ENCODE data around the gene UTP18.
A peak's percentile ranks its signal among the peaks of the same experiment; 100 is the strongest.
"Not testable (repeated sequence)": the region's sequence is repeated elsewhere in the genome, so short reads cannot be mapped to it uniquely, and the experiment has no call there.

Gene UTP18

GRCh38 chr17:51260237-51261023 is at the start of gene UTP18:
UTP18 (plus strand) TSS chr17:51260546; CDS start chr17:51260585, 39 bp downstream.
- H3K36me3 ChIP-seq (ENCODE audit: insufficient read depth, low read length), result peaks cover 13% of the 10 kb centered on the region; the same call in 1 of the 2 replicates
- H3K9me3 ChIP-seq (ENCODE audit: control insufficient read depth, insufficient read depth, low read length), result no peaks in the 10 kb centered on the region
- H3K9ac ChIP-seq (ENCODE audit: low read depth, low read length), result peak within 1 kb of the TSS; percentile 77
- H3K4me1 ChIP-seq (ENCODE audit: insufficient read depth, low read length), result peaks cover 12% of the 10 kb centered on the region

GRCh38 chr17:51214920-51215319 is 45.4 kb upstream of the UTP18 start:
- H3K9me3 ChIP-seq (ENCODE audit: control insufficient read depth, insufficient read depth, low read length), result no peaks in the 10 kb centered on the region
- no peaks in the 10 kb centered on the region for H3K4me1 ChIP-seq (ENCODE audit: insufficient read depth, low read length)
- H3K9ac ChIP-seq (ENCODE audit: low read depth, low read length), result no peak overlapping the region
- peaks cover 11% of the 10 kb centered on the region for H3K36me3 ChIP-seq (ENCODE audit: insufficient read depth, low read length)

- no peak overlapping the region for H3K9ac ChIP-seq (ENCODE audit: low read depth, low read length)
- peaks cover 15% of the 10 kb centered on the region for H3K36me3 ChIP-seq (ENCODE audit: insufficient read depth, low read length)
- no peaks in the 10 kb centered on the region for H3K9me3 ChIP-seq (ENCODE audit: control insufficient read depth, insufficient read depth, low read length)
- H3K4me1 ChIP-seq (ENCODE audit: insufficient read depth, low read length), result no peaks in the 10 kb centered on the region
Observed at GRCh38 chr17:51217946-51218345, 42.4 kb upstream of the UTP18 start.

- Histone ChIP-seq H3K4me1 (ENCODE audit: insufficient read depth, low read length) (no peaks in the 10 kb centered on the region), H3K9me3 (ENCODE audit: control insufficient read depth, insufficient read depth, low read length) (no peaks in the 10 kb centered on the region), H3K9ac (ENCODE audit: low read depth, low read length) (no peak overlapping the region), H3K36me3 (ENCODE audit: insufficient read depth, low read length) (peaks cover 6% of the 10 kb centered on the region)
Observed at GRCh38 chr17:51221322-51221721, 39.0 kb upstream of the UTP18 start.

- H3K4me1 ChIP-seq (ENCODE audit: insufficient read depth, low read length), result no peaks in the 10 kb centered on the region
- H3K9me3 ChIP-seq (ENCODE audit: control insufficient read depth, insufficient read depth, low read length), result no peaks in the 10 kb centered on the region
- peaks cover 3% of the 10 kb centered on the region; the same call in 1 of the 2 replicates for H3K36me3 ChIP-seq (ENCODE audit: insufficient read depth, low read length)
- H3K9ac ChIP-seq (ENCODE audit: low read depth, low read length), result no peak overlapping the region
Observed at GRCh38 chr17:51224402-51225262, 35.7 kb upstream of the UTP18 start.

- H3K9ac ChIP-seq (ENCODE audit: low read depth, low read length); H3K4me1 ChIP-seq (ENCODE audit: insufficient read depth, low read length); H3K9me3 ChIP-seq (ENCODE audit: control insufficient read depth, insufficient read depth, low read length); H3K36me3 ChIP-seq (ENCODE audit: insufficient read depth, low read length): not testable (repeated sequence)
Observed at GRCh38 chr17:51225523-51225922, 34.8 kb upstream of the UTP18 start.

GRCh38 chr17:51228161-51228560 is 32.2 kb upstream of the UTP18 start:
- no peaks in the 10 kb centered on the region for H3K36me3 ChIP-seq (ENCODE audit: insufficient read depth, low read length)
- no peaks in the 10 kb centered on the region for H3K4me1 ChIP-seq (ENCODE audit: insufficient read depth, low read length)
- no peaks in the 10 kb centered on the region for H3K9me3 ChIP-seq (ENCODE audit: control insufficient read depth, insufficient read depth, low read length)
- no peak overlapping the region for H3K9ac ChIP-seq (ENCODE audit: low read depth, low read length)

- no peaks in the 10 kb centered on the region for H3K4me1 ChIP-seq (ENCODE audit: insufficient read depth, low read length)
- no peak overlapping the region for H3K9ac ChIP-seq (ENCODE audit: low read depth, low read length)
- no peaks in the 10 kb centered on the region for H3K9me3 ChIP-seq (ENCODE audit: control insufficient read depth, insufficient read depth, low read length)
- no peaks in the 10 kb centered on the region for H3K36me3 ChIP-seq (ENCODE audit: insufficient read depth, low read length)
Observed at GRCh38 chr17:51229889-51230288, 30.5 kb upstream of the UTP18 start.

- H3K36me3 ChIP-seq (ENCODE audit: insufficient read depth, low read length), result no peaks in the 10 kb centered on the region
- no peak overlapping the region for H3K9ac ChIP-seq (ENCODE audit: low read depth, low read length)
- H3K9me3 ChIP-seq (ENCODE audit: control insufficient read depth, insufficient read depth, low read length), result no peaks in the 10 kb centered on the region
- H3K4me1 ChIP-seq (ENCODE audit: insufficient read depth, low read length), result no peaks in the 10 kb centered on the region
Observed at GRCh38 chr17:51230306-51230705, 30.0 kb upstream of the UTP18 start.

GRCh38 chr17:51231999-51232398 is 28.3 kb upstream of the UTP18 start:
- Histone ChIP-seq H3K4me1 (ENCODE audit: insufficient read depth, low read length) (no peaks in the 10 kb centered on the region), H3K9me3 (ENCODE audit: control insufficient read depth, insufficient read depth, low read length) (no peaks in the 10 kb centered on the region), H3K9ac (ENCODE audit: low read depth, low read length) (no peak overlapping the region), H3K36me3 (ENCODE audit: insufficient read depth, low read length) (no peaks in the 10 kb centered on the region)

GRCh38 chr17:51234162-51234561 is 26.2 kb upstream of the UTP18 start:
- no peaks in the 10 kb centered on the region for H3K9me3 ChIP-seq (ENCODE audit: control insufficient read depth, insufficient read depth, low read length)
- no peaks in the 10 kb centered on the region for H3K36me3 ChIP-seq (ENCODE audit: insufficient read depth, low read length)
- no peaks in the 10 kb centered on the region for H3K4me1 ChIP-seq (ENCODE audit: insufficient read depth, low read length)
- no peak overlapping the region for H3K9ac ChIP-seq (ENCODE audit: low read depth, low read length)

- no peaks in the 10 kb centered on the region for H3K36me3 ChIP-seq (ENCODE audit: insufficient read depth, low read length)
- H3K9me3 ChIP-seq (ENCODE audit: control insufficient read depth, insufficient read depth, low read length), result no peaks in the 10 kb centered on the region
- no peaks in the 10 kb centered on the region for H3K4me1 ChIP-seq (ENCODE audit: insufficient read depth, low read length)
- H3K9ac ChIP-seq (ENCODE audit: low read depth, low read length), result no peak overlapping the region
Observed at GRCh38 chr17:51238255-51238887, 22.0 kb upstream of the UTP18 start.

- Histone ChIP-seq H3K4me1 (ENCODE audit: insufficient read depth, low read length) (no peaks in the 10 kb centered on the region), H3K9ac (ENCODE audit: low read depth, low read length) (no peak overlapping the region), H3K9me3 (ENCODE audit: control insufficient read depth, insufficient read depth, low read length) (no peaks in the 10 kb centered on the region), H3K36me3 (ENCODE audit: insufficient read depth, low read length) (no peaks in the 10 kb centered on the region)
Observed at GRCh38 chr17:51240275-51240674, 20.1 kb upstream of the UTP18 start.

GRCh38 chr17:51244041-51244440 is 16.3 kb upstream of the UTP18 start:
- Histone ChIP-seq H3K9ac (ENCODE audit: low read depth, low read length) (no peak overlapping the region), H3K4me1 (ENCODE audit: insufficient read depth, low read length) (no peaks in the 10 kb centered on the region), H3K9me3 (ENCODE audit: control insufficient read depth, insufficient read depth, low read length) (no peaks in the 10 kb centered on the region), H3K36me3 (ENCODE audit: insufficient read depth, low read length) (no peaks in the 10 kb centered on the region)

Data from ES-I3 (cell line).